Choroid plexus epithelial cell (primary cell): ENCODE data around the gene RFX8.
A peak's percentile ranks its signal among the peaks of the same experiment; 100 is the strongest.
"Not testable (repeated sequence)": the region's sequence is repeated elsewhere in the genome, so short reads cannot be mapped to it uniquely, and the experiment has no call there.

Experiments used
- DNase-seq: peaks from one replicate; pipeline ENCODE4 v3.0.0-alpha.2; 2010; ENCODE audit warnings: low read depth
- H3K4me3 ChIP-seq: 2 replicates; pipeline ENCODE4 v1.5.1; 2011; ENCODE audit warnings: low read depth, mild to moderate bottlenecking, control low read depth, low read length, moderate library complexity
- TF ChIP-seq, protein P1 (sequence below): conservative IDR thresholded peaks from 2 replicates; pipeline ENCODE4 v1.5.1; 2011; ENCODE audit warnings: low read depth, mild to moderate bottlenecking, control low read depth, inconsistent platforms, low read length, moderate library complexity

RFX8 gene

DNA sequence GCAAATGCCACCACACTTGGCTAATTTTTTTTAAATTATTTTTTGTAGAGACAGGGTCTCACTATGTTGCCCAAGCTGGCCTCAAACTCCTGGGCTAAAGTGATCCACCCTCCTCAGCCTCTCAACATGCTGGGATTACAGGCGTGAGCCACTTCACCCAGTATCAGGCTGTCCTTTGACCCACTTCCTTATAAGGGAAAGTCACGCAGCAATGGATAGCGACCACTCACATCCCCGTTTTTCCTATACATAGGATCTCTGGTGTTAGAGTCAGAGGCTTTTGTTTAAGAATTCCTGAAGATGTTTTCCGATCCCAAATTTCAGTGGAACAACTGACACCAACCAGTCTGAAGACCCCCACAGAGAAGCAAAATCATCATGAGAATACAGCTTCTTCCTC is 41.4 kb upstream of the RFX8 start:
- TF ChIP-seq, protein P1, sequence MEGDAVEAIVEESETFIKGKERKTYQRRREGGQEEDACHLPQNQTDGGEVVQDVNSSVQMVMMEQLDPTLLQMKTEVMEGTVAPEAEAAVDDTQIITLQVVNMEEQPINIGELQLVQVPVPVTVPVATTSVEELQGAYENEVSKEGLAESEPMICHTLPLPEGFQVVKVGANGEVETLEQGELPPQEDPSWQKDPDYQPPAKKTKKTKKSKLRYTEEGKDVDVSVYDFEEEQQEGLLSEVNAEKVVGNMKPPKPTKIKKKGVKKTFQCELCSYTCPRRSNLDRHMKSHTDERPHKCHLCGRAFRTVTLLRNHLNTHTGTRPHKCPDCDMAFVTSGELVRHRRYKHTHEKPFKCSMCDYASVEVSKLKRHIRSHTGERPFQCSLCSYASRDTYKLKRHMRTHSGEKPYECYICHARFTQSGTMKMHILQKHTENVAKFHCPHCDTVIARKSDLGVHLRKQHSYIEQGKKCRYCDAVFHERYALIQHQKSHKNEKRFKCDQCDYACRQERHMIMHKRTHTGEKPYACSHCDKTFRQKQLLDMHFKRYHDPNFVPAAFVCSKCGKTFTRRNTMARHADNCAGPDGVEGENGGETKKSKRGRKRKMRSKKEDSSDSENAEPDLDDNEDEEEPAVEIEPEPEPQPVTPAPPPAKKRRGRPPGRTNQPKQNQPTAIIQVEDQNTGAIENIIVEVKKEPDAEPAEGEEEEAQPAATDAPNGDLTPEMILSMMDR: no peak
- DNase-seq: no peak
- no peak overlapping the region for H3K4me3 ChIP-seq

DNA sequence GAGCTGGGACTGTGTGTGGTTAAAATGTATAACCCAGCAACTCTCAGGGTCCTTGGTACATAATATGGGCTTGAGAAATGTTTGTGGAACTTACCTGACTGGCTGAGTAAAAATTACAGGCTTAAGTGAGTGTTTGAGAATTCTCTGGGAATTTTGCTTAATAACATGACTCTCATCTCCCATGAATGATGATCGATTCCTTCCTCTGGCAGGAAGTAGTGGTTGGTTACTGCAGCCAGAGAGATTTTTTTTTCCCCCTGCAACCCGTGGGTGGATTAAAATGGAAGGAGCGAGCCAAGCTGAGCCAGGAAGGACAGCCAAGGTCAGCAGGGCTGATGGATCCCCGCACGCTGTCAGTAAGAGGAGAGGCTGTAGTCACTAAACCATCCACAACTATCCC is 40.6 kb upstream of the RFX8 start:
- DNase-seq: peak; percentile 48
- TF ChIP-seq, protein P1: no peak
- no peak overlapping the region for H3K4me3 ChIP-seq

DNA sequence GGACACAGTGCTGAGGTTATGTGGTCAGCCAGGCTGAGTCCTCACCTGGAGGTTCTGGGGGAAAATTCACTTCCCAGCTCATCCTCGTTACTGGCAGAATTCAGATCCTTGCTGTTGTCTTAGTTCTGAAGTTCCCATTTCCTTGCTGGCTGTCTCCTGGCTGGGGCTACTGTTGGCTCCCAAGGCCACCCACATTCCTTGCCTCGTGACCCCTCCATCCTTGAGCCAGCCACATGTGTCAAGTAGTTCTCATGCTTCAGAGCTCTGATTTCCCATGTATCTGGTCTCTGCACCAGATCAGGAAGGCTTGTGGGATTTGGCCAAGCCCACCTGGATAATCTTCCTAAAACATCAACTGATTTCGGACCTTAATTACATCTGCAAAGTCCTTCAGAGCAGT is 38.1 kb upstream of the RFX8 start:
- no peak for DNase-seq
- TF ChIP-seq, protein P1: no peak
- H3K4me3 ChIP-seq: no peak overlapping the region

DNA sequence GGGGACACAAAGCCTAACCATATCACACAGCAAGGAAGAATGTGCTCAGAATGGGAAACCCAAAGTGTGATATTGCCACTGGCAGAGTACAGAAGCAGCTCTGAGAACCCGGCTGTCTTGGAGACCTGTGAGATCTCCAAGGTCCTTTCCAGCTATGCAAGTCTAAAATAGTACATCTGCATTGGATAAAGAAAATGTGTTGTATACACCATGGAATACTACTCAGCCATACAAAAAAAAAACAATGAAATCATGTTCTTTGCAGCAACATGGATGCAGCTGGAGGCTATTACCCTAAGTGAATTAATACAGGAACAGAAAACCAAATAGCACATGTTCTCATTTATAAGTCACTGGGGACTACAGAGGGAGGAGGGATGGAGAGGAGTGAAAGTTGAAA is 36.5 kb upstream of the RFX8 start:
- no peak for DNase-seq
- TF ChIP-seq, protein P1: no peak
- no peak overlapping the region for H3K4me3 ChIP-seq

DNA sequence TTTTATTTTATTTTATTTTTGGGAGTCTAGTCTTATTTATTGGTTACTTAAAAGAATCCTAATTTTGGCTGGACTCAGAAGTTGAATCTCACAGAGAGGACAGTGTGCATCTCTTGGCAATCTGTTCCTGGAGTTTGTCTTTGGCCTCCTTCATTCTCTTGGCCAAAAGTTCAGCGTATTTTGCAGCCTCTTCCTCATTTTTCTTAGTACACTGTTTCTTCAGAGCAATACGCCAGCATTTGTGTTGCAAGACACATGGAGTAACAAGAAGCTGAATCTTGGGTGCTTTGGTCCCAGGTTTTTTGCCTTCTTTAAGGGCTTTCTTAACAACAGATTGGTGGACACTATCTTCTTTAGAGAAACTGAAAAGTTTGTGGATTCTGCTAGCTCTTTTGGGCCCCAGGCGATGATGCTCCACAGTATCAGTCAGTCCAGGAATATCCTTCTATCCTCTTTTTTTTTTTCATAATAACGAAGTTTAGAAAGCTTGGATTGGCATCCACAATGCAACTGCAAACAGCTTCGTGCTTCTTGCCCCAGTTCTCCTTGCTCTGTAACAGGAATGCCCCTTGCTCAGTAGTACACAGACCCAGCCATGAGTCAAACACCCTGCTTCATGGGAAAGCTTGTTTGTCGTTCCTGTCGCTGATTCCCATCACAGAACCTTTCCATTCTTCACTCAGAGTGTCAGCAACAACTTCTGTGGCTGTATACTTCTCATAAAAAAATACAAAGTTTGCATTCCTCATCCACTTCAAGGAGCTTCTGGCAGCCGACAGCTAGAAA is 34.8 kb upstream of the RFX8 start:
- DNase-seq: peak; percentile 10
- TF ChIP-seq, protein P1: no peak
- H3K4me3 ChIP-seq: no peak overlapping the region

DNA sequence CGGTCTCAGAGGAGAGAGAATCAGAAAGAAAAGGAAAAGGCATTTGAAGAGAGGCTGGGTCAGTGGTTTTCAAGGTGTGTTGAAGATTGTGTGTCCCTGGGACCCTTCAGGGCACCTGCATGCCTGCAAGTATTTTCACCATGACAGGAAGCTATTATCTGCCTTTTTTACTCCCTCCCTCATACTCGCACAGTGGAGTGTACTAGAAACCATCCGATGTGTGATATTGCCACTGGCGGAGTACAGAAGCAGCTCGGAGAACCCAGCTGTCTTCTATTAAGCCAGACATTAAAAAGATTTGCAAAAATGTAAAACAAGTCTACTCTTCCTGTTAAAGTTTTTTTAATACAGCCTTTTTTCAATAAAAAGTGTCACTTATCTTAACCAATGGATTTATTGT is 33.7 kb upstream of the RFX8 start:
- H3K4me3 ChIP-seq: no peak overlapping the region
- TF ChIP-seq, protein P1: no peak
- no peak for DNase-seq

DNA sequence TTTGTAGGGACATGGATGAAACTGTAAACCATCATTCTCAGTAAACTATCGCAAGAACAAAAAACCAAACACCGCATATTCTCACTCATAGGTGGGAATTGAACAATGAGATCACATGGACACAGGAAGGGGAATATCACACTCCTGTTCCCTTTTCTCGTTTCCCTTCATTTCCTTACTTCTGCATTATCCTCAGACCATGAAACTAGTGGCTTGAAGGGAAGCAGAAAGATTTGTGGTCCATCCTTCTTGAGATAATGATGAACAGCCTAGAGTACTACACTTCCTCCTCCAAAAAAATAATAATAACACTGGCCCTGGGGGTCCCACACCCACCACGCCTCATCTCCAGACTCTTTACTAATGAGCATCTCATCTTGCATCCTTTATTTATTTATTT is 30.4 kb upstream of the RFX8 start:
- DNase-seq, H3K4me3 ChIP-seq: not testable (repeated sequence)

DNA sequence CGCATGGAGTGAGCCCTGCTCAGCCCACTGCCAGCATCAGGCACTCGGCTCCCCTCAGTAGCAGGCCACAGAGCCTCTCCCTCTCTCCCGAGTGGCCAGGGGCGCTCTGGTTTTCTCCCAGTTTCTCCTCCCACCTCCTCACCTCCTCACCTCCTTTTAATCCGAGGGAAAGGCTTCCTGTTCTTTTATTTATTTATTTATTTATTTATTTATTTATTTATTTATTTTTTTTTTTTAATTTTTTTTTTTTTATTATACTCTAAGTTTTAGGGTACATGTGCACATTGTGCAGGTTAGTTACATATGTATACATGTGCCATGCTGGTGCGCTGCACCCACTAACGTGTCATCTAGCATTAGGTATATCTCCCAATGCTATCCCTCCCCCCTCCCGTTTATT is 29.8 kb upstream of the RFX8 start:
- H3K4me3 ChIP-seq, DNase-seq: not testable (repeated sequence)
